UCSD-AML1 (cell line): ENCODE results near the gene UROD.

Source experiments
- DNase-seq: peaks from one replicate; lab custom pipeline; 2025; ENCODE audit not compliant: unreplicated experiment; lab: John Stamatoyannopoulos, UW

The UROD gene

GRCh38 chr1:45008076-45008475, 4.0 kb upstream of the UROD start:
- DNase-seq, result no peak

DNA sequence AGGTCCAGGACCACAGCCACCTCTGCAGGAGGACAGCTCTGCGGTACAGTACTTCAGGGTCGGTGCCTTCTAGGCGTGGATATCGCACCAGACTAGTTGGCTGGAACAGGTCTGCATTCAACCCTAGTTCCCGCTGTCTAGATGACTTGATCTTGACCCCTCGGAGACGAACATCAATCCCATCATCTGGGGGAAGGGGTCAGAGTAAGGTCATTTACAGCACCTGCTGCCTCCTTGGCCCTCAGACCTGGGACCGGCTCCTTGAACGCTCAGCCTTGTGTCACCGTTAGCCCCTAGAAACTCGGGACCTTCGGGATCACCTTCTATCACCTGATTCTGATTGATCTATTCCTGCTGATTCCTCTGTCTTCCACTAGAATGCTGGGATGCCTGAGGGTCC, 3.5 kb upstream of the UROD start:
- no peak for DNase-seq

DNA sequence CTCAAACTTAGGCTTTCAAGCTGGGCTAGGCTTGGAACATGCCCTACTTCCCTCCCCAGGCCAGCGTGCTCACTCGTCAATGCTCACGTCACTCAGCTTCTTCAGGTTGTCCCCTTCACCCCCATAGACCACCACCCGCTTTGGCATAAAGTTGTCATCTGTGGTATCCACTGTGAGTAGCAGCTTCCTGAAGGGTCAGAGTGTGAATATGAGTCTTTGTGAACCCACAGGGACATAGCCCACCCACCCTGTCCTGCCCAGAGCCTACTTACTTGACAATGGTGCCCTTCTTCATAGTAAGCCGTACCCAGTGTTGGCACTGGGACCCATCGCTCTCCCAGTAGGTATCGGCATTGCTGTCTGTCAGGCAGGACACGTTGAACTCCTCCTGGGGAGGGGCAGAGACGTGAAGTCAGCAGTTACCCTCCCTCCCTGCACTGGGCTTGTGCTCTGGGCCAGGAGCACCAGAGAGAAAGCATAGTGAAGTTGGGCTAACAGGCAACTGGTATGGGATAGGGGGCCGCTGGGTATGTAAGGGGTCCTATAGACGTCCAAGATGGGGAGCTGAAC, 2.7 kb upstream of the UROD start:
- no peak for DNase-seq

- no peak for DNase-seq
Observed at GRCh38 chr1:45009956-45010854, 1.8 kb upstream of the UROD start.

GRCh38 chr1:45010855-45011811, 921 bp upstream of the UROD start, which contains the start of gene HECTD3:
Gene HECTD3 (minus strand): TSS chr1:45011324. CDS start chr1:45011257, 67 bp downstream.
- DNase-seq, result peak; percentile 79

DNA sequence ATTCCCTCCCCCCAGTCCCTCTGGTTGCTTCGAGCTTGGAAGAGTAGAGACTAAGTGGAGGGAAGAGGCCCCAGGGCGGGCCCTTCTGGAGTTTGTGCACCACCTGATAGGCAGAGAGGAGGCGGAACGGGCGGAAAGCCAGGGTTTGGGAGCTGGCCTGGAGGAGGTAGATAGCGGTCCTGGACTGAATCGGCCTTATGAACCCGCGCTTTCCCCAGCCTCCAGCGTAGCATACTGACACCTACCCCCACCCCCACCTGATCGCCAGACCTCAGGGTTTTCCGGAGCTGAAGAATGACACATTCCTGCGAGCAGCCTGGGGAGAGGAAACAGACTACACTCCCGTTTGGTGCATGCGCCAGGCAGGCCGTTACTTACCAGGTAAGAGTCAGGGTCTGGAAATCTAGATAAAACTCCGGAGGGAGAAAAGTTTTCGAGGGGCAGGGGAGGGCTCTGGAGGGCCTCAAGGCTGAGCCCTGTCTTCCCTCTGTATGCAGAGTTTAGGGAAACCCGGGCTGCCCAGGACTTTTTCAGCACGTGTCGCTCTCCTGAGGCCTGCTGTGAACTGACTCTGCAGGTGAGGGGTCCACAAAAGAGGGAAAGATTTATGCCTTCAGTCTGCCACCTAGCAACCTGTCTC, 705 bp downstream of the UROD start:
- DNase-seq, result peak; percentile 83

DNA sequence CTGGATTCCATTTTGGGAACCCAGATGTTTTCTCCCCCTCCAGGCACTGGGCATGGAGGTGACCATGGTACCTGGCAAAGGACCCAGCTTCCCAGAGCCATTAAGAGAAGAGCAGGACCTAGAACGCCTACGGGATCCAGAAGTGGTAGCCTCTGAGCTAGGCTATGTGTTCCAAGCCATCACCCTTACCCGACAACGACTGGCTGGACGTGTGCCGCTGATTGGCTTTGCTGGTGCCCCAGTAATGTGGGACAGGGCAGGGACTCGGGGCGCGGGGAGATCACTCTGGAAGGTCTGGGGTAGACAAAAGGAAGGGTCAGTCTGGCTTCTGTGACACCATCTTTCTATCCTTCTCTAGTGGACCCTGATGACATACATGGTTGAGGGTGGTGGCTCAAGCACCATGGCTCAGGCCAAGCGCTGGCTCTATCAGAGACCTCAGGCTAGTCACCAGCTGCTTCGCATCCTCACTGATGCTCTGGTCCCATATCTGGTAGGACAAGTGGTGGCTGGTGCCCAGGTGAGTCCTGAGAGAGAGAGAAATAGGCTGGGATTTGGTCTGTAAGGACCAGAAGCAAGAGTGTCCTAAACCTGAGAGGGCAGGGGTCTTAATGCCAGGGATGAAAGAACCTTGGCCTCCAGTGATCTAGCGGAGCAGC, 1.6 kb downstream of the UROD start:
- no peak for DNase-seq

- DNase-seq, result peak; percentile 71
Observed at GRCh38 chr1:45014321-45015028, 2.4 kb downstream of the UROD start.

GRCh38 chr1:45015683-45016082, 3.6 kb downstream of the UROD start:
- DNase-seq, result no peak

- no peak for DNase-seq
Observed at GRCh38 chr1:45016090-45016697, 4.1 kb downstream of the UROD start.

DNA sequence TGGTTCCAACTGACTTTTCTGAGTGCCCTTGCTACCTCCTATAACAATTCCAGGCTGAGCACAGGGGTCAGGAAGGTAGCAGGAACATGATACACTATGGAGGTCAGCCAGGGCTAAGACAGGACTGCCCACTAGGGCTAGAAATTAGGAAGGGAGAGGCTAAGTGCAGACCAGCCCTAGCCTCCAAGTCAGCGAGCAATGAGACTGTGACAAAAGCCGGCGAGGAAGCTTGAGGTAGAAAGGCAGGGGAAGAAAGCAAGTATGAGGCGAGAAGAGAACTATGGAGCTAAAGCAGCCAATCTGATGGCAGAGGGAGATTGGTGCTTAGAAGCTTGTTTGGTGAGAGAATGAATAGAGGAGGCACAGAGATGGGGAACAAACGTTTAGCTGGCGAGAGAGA, 4.7 kb downstream of the UROD start:
- no peak for DNase-seq

DNA sequence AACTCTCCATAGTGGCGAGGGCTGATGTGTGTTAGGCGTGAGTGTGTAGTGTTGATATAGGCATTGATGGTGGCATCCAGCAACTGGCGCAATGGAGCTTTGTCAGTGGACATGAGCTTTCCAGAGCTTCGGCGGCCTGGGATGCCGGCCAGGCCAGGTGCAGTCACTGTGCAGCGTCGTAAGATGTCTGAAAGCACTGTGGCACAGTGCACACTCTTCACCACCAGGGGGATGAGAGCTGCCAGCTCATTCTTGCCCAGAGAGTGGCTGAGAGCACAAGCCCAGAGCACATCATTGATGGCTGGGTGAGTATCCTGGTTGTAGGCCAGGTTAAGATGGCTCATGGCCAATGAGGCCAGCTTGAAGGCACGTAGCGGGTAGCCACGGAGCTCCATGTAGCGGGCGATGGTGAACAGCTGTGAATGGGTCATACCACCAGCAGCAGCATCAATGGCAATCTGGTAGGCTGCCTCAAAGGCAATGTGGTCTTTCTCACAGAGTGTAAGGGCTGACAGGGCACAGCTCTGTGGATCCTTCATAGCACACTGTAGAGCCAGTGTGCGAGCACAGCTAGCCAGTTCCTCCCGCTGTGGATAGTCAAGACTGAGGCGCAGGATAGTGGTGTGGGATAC, 6.7 kb downstream of the UROD start:
- peak; percentile 53 for DNase-seq

DNA sequence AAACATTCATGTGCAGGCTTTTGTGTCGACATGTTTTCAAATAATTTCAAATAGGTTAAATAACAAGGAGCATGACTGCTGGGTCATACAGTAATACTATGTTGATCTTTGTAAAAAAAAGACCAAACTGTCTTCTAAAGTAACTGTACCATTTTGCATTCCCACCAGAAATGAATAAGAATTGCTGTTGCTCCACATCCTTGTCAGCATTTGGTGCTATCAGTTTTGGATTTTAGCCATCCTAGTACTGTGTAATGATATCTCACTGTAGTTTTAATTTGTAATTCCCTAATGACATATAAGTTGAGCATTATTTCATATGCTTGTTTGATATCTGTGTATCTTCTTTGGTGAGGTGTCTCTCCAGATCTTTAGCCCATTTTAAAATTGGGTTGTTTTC, 11.6 kb downstream of the UROD start:
- no peak for DNase-seq

DNA sequence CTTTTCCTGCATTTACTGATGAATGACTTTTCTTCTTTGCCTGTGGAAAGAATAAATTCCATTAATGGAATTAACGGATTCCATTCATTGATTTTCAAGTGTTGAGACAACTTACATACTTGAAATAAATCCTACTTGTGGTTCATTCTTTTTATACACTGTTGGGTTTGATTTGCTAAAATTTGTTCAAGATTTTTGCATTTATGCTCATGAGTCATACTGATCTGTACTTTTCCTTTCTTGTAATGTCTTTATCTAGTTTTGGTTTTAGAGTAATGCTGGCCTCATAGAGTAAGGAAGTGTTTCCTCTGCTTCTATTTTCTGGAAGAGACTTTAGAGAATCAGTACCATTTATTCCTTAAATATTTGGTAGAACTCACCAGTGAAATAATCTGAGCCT, 14.4 kb downstream of the UROD start:
- no peak for DNase-seq

DNA sequence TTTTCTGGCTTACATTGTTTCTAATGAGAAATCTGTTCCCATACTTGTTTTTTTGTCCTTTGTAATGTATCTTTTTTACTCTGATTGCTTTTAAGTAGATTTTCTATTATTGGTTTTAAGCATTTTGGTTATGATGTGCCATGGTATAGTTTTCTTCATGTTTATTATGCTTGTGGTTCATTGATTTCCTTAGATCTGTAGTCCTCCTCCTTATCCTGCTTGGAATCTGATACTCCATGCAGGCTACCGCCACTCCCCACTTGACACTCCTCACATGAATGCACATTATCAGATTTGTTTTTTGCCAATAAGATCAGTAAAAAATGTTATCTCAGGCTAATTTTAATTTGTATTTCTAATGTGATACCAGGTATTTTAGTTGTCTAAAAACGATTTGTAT, 20.8 kb downstream of the UROD start:
- no peak for DNase-seq

GRCh38 chr1:45033356-45033755, 21.3 kb downstream of the UROD start:
- no peak for DNase-seq

DNA sequence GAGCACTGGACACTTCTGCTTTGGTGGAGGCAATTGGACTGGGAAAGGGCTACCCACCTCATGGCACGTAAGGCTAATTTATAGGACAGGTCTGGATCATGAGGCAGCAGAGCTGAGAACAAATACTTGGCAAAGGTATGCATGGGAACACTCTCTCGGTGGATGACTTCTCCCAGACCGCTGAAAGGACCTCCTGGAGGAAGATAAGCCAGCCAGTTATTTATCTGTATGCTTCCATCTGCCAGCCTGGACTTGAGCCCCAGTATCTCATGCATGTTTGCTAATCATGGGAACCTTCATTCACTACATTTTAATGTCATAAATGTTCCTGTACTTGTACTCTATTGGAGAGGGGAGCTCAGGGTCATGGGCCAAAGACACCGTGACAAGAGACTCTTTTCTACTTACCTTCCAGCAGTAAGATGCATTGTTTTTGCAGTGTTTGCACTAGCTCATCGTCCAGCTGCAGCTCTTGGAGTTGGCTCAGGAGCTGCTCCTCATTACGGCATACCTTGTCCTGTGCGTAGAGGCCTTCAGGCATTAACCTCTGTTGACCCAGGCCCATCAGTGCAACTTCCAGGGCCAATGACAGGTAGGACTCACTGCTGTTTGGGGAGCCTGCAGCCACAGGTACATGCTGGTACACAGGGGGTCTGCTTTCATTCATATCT, 23.7 kb downstream of the UROD start:
- DNase-seq, result no peak

DNA sequence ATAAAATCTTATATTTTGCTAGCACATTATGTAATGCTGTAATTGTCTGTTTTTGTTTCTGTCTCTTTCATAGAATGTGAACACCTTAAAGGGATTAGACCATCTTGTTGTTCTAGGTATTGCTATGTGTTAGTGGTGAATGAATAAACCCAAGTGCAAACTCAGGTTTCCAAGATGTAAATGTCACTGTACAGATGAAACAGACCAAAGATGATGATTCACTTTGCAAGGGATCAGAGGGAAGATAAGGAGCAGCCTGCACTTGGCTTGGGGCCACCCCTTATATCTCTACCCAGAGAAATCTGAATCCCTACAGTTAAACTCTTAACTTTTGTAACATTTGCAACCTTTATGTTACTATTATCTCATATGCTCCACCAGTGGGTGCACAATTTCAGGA, 25.4 kb downstream of the UROD start:
- no peak for DNase-seq
